ENCODE results near the gene RABGEF1. TPM values are rescaled to one million over a fixed set of nuclear protein-coding genes. Genes with fewer than 3 reads are reported as not detected.

RABGEF1 gene
- total and polyA plus RNA-seq, 2 experiments from 2014 or later, result 14.7 to 17.5 TPM

GRCh38 chr7:66696774-66697191 is 43.8 kb upstream of the RABGEF1 start:
- H3K27ac ChIP-seq (ENCODE audit: low read depth), result no peak overlapping the region
- no peaks in the 10 kb centered on the region for H4K20me1 ChIP-seq (replicated peaks; ENCODE audit: insufficient read depth)
- H3K36me3 Mint-ChIP-seq (ENCODE audit: low read depth), result no peaks in the 10 kb centered on the region
- no peak overlapping the region for H3K4me2 ChIP-seq
- TF ChIP-seq EZH2phosphoT487 (IDR thresholded peaks at IDR 0.05; ENCODE audit: unreplicated experiment), result no peak
- TF ChIP-seq STAT1 (IDR thresholded peaks at IDR 0.05; ENCODE audit: unreplicated experiment), result no peak
- TF ChIP-seq JUNB (IDR thresholded peaks at IDR 0.05; ENCODE audit: unreplicated experiment), result no peak
- TF ChIP-seq ZNF114 (CRISPR knock-in tag; IDR thresholded peaks at IDR 0.05), result no peak
- TF ChIP-seq, protein P1, sequence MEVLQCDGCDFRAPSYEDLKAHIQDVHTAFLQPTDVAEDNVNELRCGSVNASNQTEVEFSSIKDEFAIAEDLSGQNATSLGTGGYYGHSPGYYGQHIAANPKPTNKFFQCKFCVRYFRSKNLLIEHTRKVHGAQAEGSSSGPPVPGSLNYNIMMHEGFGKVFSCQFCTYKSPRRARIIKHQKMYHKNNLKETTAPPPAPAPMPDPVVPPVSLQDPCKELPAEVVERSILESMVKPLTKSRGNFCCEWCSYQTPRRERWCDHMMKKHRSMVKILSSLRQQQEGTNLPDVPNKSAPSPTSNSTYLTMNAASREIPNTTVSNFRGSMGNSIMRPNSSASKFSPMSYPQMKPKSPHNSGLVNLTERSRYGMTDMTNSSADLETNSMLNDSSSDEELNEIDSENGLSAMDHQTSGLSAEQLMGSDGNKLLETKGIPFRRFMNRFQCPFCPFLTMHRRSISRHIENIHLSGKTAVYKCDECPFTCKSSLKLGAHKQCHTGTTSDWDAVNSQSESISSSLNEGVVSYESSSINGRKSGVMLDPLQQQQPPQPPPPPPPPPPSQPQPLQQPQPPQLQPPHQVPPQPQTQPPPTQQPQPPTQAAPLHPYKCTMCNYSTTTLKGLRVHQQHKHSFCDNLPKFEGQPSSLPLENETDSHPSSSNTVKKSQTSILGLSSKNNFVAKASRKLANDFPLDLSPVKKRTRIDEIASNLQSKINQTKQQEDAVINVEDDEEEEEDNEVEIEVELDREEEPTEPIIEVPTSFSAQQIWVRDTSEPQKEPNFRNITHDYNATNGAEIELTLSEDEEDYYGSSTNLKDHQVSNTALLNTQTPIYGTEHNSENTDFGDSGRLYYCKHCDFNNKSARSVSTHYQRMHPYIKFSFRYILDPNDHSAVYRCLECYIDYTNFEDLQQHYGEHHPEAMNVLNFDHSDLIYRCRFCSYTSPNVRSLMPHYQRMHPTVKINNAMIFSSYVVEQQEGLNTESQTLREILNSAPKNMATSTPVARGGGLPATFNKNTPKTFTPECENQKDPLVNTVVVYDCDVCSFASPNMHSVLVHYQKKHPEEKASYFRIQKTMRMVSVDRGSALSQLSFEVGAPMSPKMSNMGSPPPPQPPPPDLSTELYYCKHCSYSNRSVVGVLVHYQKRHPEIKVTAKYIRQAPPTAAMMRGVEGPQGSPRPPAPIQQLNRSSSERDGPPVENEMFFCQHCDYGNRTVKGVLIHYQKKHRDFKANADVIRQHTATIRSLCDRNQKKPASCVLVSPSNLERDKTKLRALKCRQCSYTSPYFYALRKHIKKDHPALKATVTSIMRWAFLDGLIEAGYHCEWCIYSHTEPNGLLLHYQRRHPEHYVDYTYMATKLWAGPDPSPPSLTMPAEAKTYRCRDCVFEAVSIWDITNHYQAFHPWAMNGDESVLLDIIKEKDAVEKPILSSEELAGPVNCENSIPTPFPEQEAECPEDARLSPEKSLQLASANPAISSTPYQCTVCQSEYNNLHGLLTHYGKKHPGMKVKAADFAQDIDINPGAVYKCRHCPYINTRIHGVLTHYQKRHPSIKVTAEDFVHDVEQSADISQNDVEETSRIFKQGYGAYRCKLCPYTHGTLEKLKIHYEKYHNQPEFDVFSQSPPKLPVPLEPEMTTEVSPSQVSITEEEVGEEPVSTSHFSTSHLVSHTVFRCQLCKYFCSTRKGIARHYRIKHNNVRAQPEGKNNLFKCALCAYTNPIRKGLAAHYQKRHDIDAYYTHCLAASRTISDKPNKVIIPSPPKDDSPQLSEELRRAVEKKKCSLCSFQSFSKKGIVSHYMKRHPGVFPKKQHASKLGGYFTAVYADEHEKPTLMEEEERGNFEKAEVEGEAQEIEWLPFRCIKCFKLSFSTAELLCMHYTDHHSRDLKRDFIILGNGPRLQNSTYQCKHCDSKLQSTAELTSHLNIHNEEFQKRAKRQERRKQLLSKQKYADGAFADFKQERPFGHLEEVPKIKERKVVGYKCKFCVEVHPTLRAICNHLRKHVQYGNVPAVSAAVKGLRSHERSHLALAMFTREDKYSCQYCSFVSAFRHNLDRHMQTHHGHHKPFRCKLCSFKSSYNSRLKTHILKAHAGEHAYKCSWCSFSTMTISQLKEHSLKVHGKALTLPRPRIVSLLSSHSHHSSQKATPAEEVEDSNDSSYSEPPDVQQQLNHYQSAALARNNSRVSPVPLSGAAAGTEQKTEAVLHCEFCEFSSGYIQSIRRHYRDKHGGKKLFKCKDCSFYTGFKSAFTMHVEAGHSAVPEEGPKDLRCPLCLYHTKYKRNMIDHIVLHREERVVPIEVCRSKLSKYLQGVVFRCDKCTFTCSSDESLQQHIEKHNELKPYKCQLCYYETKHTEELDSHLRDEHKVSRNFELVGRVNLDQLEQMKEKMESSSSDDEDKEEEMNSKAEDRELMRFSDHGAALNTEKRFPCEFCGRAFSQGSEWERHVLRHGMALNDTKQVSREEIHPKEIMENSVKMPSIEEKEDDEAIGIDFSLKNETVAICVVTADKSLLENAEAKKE (CRISPR knock-in tag; IDR thresholded peaks at IDR 0.05), result no peak
- TF ChIP-seq NANOG (IDR thresholded peaks at IDR 0.05; ENCODE audit: borderline replicate concordance), result no peak
- no peak overlapping the region for H3K4me3 Mint-ChIP-seq
- H3F3A ChIP-seq (replicated peaks; ENCODE audit: low read depth), result no peaks in the 10 kb centered on the region
- no peak overlapping the region for H3K27ac Mint-ChIP-seq
- H3K9me3 Mint-ChIP-seq, result no peaks in the 10 kb centered on the region
- no peak overlapping the region for H2AFZ ChIP-seq
- peaks cover 6% of the 10 kb centered on the region; the same call in 2 of the 3 replicates for H3K4me1 Mint-ChIP-seq
- no peaks in the 10 kb centered on the region for H3K79me2 ChIP-seq (replicated peaks; ENCODE audit: insufficient read depth)
- ATAC-seq (no peak), DNase-seq (ENCODE audit: low spot score) (no peak)
- H3K9me2 ChIP-seq (ENCODE audit: insufficient read depth), result no peaks in the 10 kb centered on the region
- H3K4me3 ChIP-seq, result no peak overlapping the region
- H3K36me3 ChIP-seq (ENCODE audit: insufficient read depth), result no peaks in the 10 kb centered on the region
- H3K27me3 Mint-ChIP-seq (ENCODE audit: insufficient read depth, low read depth, poor library complexity), result peaks cover 26% of the 10 kb centered on the region
- H3K4me1 ChIP-seq (ENCODE audit: insufficient read depth), result no peaks in the 10 kb centered on the region
- no peaks in the 10 kb centered on the region for H3K27me3 ChIP-seq (ENCODE audit: insufficient read depth)
